ENCODE data around the gene LMO7.

Gene LMO7

GRCh38 chr13:75907044-75907443 is 270.9 kb downstream of the LMO7 start:
- DNase-seq, result no peak

GRCh38 chr13:75908141-75908540 is 272.0 kb downstream of the LMO7 start:
- no peak for DNase-seq

Data from NCI-H1930 (cell line).